Measurements from ENCODE around the gene HBZ.
"Not testable (repeated sequence)": the region's sequence is repeated elsewhere in the genome, so short reads cannot be mapped to it uniquely, and the experiment has no call there.

HBZ gene

DNA sequence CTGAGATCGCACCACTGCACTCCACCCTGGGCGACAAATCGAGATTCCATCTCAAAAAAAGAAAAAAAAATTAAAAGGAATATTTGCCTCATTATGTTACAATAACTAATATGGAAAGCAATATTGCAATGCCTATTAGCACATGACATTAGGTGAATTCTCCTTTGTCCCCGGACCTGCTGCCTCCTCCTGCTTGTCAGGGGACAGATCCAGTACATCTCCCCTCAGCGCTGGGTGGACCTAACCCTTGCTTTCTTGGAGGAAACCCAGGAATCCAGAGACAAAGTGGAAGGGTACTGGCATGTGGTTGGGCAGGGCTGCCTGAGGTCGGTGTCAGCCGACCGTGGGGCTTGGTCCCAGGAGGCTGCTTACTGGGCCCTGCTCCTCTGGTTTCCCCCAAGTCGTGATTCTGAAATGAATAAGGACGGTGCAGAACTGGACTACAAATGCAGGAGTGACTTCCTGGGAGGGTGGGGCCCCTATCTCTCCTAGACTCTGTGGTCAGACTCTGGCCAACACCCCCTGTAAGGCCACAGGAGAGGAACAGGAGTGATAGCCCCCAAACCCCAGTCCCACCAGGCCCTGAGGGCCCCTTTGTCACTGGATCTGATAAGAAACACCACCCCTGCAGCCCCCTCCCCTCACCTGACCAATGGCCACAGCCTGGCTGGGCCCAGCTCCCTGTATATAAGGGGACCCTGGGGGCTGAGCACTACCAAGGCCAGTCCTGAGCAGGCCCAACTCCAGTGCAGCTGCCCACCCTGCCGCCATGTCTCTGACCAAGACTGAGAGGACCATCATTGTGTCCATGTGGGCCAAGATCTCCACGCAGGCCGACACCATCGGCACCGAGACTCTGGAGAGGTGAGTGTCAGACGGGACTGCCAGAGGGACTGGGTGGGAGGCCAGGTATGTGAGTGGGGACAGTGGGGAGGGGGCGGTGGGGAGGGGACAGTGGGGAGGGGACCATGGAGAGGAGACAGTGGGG is at the start of gene HBZ:
TSS of gene HBZ (plus strand) at position 504 of the 988 bp plus-strand sequence. CDS start at position 770, 266 bp downstream.
- no peak for DNase-seq

DNA sequence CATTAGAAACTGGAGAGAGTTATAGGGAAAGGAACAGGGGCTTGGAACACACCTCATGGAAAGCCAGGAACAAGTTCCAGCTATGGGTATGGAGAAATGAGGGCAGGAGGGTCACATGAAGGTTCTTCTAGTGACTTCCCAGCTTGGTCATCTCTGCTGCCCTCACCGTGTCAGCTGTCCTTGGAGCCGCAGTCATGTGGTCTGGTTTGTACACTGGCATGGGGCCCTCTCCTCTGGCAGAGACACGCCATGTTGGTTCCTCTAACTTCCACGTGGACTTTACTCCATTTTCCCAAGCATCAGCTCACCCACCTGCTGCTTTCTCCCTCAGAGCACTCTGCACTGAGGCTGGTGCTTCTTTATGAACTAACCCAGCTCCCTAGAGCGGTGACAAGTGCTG is 48.1 kb upstream of the HBZ start:
- no peak for DNase-seq

GRCh38 chr16:104928-105327 is 47.5 kb upstream of the HBZ start:
- DNase-seq, result no peak

- DNase-seq, result no peak
These were observed 46.9 kb upstream of the HBZ start for GRCh38 chr16:105521-105920.

DNA sequence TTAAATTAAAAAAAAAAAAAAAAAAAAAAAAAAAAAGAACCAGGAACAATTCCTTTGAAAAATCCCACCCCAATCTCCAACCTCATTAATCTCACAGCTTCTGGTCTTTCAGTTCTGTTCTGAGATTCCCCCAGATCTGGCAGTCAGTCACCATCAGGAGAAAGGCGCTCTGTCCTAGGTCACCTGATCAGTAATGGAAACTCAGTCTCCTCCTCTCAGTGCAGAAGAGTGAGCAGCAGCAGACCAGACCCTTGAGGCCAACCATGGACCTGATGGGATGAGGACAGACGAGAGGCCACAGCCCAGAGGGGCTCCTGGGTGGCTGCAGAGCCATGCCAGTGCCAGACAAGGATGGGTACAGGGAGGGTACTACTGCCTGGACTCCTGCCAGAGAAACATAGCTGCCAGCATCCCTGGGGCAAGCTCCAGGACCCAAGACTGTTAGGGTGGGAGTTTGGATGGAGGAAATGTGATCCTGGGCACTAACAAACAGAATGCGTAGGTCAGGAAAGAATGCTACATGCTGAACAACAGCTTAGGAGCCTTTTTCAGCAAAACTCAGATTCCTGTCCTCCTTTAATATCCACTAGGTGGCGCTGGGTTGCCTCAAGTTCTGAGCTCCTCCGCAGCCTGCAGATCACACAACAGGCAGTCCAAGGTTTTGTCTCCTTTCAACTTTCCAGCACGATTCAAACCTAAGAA is 45.7 kb upstream of the HBZ start:
- peak; percentile 64 for DNase-seq

DNA sequence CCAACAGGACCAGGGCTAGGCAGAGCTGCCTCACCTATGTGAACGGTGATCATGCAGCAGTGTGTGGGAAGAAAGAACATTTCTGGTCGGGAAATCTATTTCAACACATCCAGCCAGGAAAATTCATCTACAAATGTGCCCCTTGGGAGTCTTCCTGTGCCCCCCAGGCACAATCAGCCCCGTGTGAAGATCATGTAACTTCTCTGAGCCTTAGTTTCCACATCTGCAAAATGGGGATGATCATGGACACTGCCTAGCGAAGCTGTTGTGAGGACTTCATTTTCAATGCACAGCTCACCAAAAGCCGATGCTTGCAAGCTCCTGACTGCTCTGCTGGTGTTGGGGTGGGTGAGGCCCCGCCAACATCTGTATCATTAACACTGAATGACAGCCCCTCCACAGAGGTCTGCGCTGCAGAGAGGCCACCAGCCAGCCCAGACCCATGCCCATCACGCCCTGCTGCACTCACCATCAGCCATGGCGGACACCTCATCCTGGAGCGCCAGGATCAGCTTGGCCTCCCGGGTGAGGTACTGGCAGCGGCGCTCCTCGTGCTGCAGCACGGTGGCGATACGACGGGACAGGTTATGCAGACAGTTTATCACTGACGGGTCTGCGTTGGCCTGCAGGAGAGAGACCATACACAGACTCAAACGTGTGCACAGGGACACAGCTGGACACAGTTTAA is 40.1 kb upstream of the HBZ start:
- DNase-seq, result no peak

- DNase-seq, result no peak
These were observed 38.1 kb upstream of the HBZ start for GRCh38 chr16:114327-114726.

DNA sequence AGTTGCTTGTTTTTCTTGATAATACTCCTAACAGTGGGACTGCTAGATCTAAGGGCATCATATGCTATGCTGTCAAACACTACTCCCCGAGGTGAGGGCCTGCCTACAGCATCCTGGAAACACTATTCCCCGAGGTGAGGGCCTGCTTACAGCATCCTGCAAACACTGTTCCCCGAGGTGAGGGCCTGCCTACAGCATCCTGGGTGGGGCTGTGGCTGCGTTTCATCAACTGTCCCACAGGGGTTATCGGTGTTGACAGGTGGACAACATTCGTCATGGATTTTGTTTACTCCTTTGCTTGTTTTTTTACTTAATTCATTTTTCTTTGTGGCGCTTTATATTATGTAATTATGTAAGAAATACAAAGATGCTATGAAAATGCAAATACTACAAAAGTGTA is 36.4 kb upstream of the HBZ start:
- DNase-seq, result no peak

GRCh38 chr16:117379-118365 is 34.8 kb upstream of the HBZ start:
- DNase-seq, result peak; percentile 69

DNA sequence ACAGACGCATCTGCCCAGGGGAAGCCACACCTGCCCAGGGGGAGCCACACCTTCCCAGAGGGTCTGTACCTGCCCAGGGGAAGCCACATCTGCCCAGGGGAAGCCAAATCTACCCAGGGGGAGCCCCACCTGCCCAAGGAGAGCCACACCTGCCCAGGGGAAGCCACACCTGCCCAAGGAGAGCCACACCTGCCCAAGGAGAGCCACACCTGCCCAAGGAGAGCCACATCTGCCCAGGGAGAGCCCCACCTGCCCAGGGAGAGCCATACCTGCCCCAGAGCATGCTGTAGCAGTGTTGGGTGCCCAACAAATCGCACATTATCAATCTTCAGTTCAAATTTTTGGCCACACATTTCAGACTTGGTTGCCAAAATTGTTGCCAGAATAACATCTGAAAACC is 33.6 kb upstream of the HBZ start:
- no peak for DNase-seq

GRCh38 chr16:119295-119694 is 33.1 kb upstream of the HBZ start:
- DNase-seq, result no peak

DNA sequence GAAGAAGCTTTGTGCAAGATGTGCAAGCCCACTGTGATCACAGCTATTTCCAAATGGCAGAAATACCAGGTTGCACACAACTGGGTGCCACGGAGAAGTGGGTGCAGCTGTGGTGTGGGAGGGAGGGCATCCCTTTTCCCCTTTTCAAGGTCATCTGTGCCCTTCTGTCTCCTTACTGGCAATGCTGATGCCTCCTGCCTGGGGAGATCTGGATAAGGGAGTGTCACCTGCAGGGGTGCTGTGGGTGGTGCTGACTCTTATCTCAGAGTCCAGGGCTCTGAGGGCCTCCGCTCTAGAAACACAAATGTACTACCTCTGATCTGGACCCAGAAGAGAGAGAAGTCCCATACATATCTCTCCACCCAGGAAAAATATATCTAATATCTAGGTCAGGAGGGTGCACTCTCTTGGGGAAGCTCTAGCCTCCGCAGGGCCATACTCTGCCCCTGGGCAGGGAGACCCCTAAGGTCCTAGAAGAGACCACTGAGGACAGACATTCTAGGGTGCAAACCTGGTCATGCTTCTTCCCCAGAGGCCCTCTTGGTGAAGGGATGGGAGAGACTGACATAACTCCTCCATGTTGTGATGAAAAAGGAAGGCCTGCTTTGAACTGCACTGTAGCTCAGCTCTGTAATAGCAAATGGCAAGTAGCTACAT is 32.5 kb upstream of the HBZ start:
- no peak for DNase-seq

- no peak for DNase-seq
These were observed 31.7 kb upstream of the HBZ start for GRCh38 chr16:120756-121155.

DNA sequence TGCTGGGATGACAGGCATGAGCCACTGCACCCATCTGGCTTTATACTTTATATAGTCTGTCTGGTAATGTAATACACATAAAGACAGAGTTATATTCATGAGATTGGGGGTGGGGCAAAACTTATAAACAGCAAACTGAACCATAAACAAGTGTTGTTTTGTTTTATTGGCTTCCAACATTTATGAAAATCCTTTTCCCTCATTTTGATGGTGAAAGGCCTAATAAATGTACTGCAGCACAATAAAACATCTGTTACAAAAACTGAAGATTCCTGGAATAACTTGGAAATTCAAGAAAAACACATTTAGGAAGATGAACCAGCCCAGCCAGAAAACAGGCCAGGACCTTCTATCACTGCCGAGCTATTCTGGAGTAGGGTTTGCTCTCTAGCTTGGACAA is 30.1 kb upstream of the HBZ start:
- no peak for DNase-seq

GRCh38 chr16:123558-124350 is 28.7 kb upstream of the HBZ start:
- not testable (repeated sequence) for DNase-seq

DNA sequence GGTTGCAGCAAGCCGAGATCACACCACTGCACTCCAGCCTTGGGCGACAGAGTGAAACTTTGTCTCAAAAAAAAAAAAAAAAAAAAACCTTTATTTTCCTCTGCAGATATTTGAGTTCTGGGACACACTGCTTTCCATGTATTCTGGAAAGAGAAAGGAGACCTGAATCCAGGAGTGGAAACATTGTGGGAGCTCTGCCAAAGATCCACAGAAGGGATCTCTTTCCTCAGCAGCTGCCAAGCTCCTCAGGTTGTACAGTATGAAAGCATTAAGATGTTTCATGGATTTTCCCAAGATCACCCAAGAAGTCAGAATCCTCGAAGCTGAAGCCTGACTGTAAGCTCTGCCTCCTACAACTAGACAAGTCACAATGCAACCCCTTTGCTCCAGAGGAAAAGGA is 27.4 kb upstream of the HBZ start:
- DNase-seq, result no peak

DNA sequence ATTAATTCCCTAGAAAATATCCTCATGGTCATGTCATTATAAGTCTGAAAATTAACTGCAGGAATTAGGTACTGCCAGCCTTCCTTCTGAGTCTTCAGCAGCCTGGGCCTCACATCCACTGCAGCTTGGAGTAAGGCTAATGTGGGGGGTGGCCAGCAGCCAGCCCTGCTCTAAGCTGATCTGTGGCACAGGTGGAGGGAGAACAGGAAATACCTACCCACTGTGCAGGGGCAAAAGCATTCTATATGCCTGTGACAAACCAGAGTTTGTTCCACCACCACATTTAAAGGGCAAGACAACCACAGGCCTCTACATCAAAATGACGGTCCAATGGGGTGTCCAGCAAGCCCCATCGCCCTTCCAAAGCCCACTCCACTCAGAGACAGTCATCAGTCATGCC is 23.4 kb upstream of the HBZ start:
- DNase-seq, result no peak

- no peak for DNase-seq
These were observed 21.8 kb upstream of the HBZ start for GRCh38 chr16:130533-131173.

- no peak for DNase-seq
These were observed 20.3 kb upstream of the HBZ start for GRCh38 chr16:132120-132519.

- DNase-seq, result no peak
These were observed 18.7 kb upstream of the HBZ start for GRCh38 chr16:133716-134115.

Data from stimulated activated CD4-positive, alpha-beta T cell treated with anti-CD3 and anti-CD28 coated beads, Interleukin-4, amount 100 ng/mL, for 24 hours (primary cell).